Esophagus squamous epithelium (tissue), 5 donors: ENCODE measurements around the gene NUPR1. TPM values are rescaled to one million over a fixed set of nuclear protein-coding genes. Genes with fewer than 3 reads are reported as not detected.
A peak's percentile ranks its signal among the peaks of the same experiment; 100 is the strongest.

Experiments
- DNase-seq: peaks from one replicate; lab custom pipeline; 2025; lab: John Stamatoyannopoulos, UW
- H3K27ac ChIP-seq, 4 donors: fragments of 200-600 bp; sonication (generic); one replicate each; pipeline ENCODE4 v1.5.1; 2016 to 2019; ENCODE audit warnings: mild to moderate bottlenecking in 1 of 4
- H3K27me3 ChIP-seq, 4 donors: fragments of 200-600 bp; sonication (generic); 1 replicate in 3 of 4; 2 replicates in 1 of 4; pipeline versions ENCODE4 v1.5.1 to v1.6.0; 2017 to 2021; ENCODE audit warnings: antibody characterized with exemption in 1 of 4
- H3K36me3 ChIP-seq, 3 donors: fragments of 200-600 bp; sonication (generic); one replicate each; pipeline ENCODE4 v1.5.1; 2016 to 2019
- H3K4me1 ChIP-seq, 3 donors: fragments of 200-600 bp; sonication (generic); one replicate each; pipeline ENCODE4 v1.5.1; 2017 to 2019
- H3K4me3 ChIP-seq, 4 donors: fragments of 200-600 bp; sonication (generic); 1 replicate in 3 of 4; 2 replicates in 1 of 4; pipeline ENCODE4 v1.5.1; 2016 to 2019; ENCODE audit warnings: mild to moderate bottlenecking in 2 of 4, moderate library complexity in 1 of 4
- H3K9me3 ChIP-seq, 3 donors: fragments of 200-600 bp; sonication (generic); one replicate each; pipeline ENCODE4 v1.5.1; 2016 to 2019
- POLR2A ChIP-seq, 4 donors: fragments of 450-650 bp; IDR thresholded peaks; one replicate each; pipeline ENCODE4 v1.6.1; 2017; ENCODE audit warnings: antibody characterized with exemption in 4 of 4, mild to moderate bottlenecking in 4 of 4, moderate library complexity in 3 of 4
- WGBS, 2 donors: methylation state at CpG; one replicate each; pipeline ENCODE4 v1.1.5; 2018; 5-methylcytosine and 5-hydroxymethylcytosine counted together
- intact Hi-C: fragments of 100-400 bp; cut with DNase I; formaldehyde crosslinking; loops from one replicate; pipeline ENCODE4 v1.15.0; 2022
- total RNA-seq, 4 donors: library from RNA; depleted of rRNA; stranded (reverse); fragments of >200 nt; gene quantifications; one replicate each; pipeline ENCODE4 v1.1.0, GENCODE V29; 2016
- TF ChIP-seq, protein P1 (sequence below), 6 experiments: fragments of 450-650 bp in 4 of 6; fragments of 200-600 bp in 2 of 6; sonication (generic) in 2 of 6; IDR thresholded peaks; one replicate each; pipeline ENCODE4 v1.5.1; 2016 to 2019; ENCODE audit warnings: antibody characterized with exemption in 6 of 6, mild to moderate bottlenecking in 4 of 6, moderate library complexity in 4 of 6
- donor health status: DM: yes; HTN: yes; CAD: no.

Gene NUPR1
- total RNA-seq, 4 donors from 2014 or later: 5.2 to 21.4 (median 15.0) TPM

- Histone ChIP-seq H3K36me3 (no peaks in the 10 kb centered on the region), H3K4me3 (no peak overlapping the region), H3K27ac (no peak overlapping the region), H3K9me3 (no peaks in the 10 kb centered on the region), H3K4me1 (peaks cover 0 to 25% (median 5%) of the 10 kb centered on the region in 3 donors), H3K27me3 (no peaks in the 10 kb centered on the region)
- intact Hi-C loops: no loop called here
- TF ChIP-seq POLR2A (IDR thresholded peaks at IDR 0.05): no peak
- TF ChIP-seq, protein P1, sequence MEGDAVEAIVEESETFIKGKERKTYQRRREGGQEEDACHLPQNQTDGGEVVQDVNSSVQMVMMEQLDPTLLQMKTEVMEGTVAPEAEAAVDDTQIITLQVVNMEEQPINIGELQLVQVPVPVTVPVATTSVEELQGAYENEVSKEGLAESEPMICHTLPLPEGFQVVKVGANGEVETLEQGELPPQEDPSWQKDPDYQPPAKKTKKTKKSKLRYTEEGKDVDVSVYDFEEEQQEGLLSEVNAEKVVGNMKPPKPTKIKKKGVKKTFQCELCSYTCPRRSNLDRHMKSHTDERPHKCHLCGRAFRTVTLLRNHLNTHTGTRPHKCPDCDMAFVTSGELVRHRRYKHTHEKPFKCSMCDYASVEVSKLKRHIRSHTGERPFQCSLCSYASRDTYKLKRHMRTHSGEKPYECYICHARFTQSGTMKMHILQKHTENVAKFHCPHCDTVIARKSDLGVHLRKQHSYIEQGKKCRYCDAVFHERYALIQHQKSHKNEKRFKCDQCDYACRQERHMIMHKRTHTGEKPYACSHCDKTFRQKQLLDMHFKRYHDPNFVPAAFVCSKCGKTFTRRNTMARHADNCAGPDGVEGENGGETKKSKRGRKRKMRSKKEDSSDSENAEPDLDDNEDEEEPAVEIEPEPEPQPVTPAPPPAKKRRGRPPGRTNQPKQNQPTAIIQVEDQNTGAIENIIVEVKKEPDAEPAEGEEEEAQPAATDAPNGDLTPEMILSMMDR (IDR thresholded peaks at IDR 0.05): no peak
- DNase-seq: no peak
- whole genome bisulfite sequencing, 2 donors: 82 to 89% methylated on average over 9 of the region's 9 CpGs
Measured at GRCh38 chr16:28497386-28497785, 41.4 kb downstream of the NUPR1 start.

GRCh38 chr16:28496844-28497243 lies 41.9 kb downstream of the NUPR1 start:
- H3K27ac ChIP-seq: no peak overlapping the region
- 83 to 90% methylated on average over 15 to 19 of the region's 19 CpGs for WGBS, 2 donors
- no peaks in the 10 kb centered on the region for H3K9me3 ChIP-seq
- peaks cover 0 to 27% (median 5%) of the 10 kb centered on the region in 3 donors for H3K4me1 ChIP-seq
- H3K27me3 ChIP-seq: no peaks in the 10 kb centered on the region
- no peak for TF ChIP-seq POLR2A (IDR thresholded peaks at IDR 0.05)
- TF ChIP-seq, protein P1 (IDR thresholded peaks at IDR 0.05): no peak
- no peak for DNase-seq
- no peaks in the 10 kb centered on the region for H3K36me3 ChIP-seq
- no peak overlapping the region for H3K4me3 ChIP-seq
- intact Hi-C loops: no loop called here

DNA sequence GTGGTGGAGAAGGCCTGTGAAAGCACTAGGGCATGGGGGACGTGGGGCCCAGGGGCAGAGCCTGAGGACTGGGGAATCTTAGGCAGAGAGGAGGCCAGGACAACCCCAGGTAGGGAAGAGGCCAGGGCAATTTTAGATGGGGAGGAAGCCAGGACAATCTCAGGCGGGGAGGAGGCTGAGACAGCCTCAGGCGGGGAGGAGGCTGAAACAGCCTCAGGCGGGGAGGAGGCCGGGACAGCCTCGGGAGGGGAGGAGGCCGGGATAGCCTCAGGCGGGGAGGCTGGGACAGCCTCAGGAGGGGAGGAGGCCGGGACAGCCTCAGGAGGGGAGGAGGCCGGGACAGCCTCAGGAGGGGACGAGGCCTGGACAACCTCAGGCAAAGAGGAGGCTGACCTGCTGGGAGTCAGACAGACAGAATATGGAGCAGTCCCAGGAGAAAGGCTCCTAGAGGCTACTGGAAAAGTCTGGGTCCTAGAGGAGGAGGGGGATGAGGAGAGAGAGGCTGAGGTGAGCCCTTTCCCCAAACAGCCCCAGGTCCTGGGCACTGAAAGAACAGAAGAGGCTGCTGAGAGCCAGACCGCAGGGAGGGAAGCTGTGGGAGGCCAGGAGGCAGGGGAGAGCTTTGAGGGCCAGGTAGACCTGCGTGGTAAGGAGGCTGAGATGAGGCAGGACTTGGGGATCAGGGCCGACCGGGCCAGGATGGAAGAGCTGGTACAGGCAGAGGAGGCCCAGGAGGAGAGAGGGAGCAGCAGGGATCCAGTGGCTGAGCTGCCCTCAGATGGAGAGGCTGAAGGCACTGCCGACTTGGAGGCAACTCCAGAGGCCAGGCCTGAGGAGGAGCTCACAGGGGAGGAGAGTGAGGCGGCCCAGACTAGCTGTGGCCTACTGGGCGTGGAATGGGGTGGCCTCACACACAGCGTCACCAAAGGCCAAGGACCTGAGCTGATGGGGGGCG lies 42.7 kb downstream of the NUPR1 start:
- H3K4me3 ChIP-seq: peak overlapping the region in 1 of 4 donors; percentile 31
- no peaks in the 10 kb centered on the region for H3K36me3 ChIP-seq
- WGBS, 2 donors: 88% methylated on average over 14 to 17 of the region's 20 CpGs
- intact Hi-C loops: no loop called here
- no peak for DNase-seq
- peaks cover 0 to 31% (median 5%) of the 10 kb centered on the region in 3 donors for H3K4me1 ChIP-seq
- H3K27ac ChIP-seq: peak overlapping the region in 1 of 4 donors; percentile 96
- H3K27me3 ChIP-seq: no peaks in the 10 kb centered on the region
- TF ChIP-seq, protein P1 (IDR thresholded peaks at IDR 0.05): no peak
- no peak for TF ChIP-seq POLR2A (IDR thresholded peaks at IDR 0.05)
- H3K9me3 ChIP-seq: no peaks in the 10 kb centered on the region

DNA sequence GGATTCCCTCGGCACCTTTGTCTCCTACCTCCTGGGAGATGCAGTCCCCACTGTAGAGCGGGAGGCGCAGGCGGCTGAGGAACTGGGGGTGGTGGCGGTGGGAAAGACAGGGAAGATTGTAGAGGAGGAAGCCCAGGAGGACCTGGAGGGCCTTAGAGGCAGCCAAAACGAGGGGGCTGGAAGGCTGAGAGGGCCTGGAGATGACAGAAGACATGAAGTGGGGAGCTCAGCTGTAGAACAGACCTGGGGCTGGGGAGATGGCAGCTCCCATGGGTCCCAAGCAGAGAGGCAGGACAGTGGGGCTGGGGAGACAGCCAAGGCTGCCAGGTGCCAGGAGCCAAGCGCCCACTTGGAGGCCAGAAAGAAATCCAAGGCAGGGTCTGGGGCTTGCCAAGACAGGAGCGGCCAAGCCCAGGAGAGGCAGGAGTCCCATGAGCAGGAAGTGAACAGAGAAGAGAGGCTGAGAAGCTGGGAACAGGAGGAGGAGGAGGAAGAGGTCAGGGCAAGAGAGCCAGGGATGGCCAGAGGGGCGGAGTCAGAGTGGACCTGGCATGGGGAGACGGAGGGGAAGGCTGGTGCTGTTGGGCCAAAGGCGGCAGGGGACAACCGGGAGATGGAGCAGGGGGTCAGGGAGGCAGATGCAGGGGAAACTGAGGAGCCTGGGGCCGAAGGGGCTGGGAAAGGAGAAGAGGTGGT lies 43.5 kb downstream of the NUPR1 start:
- intact Hi-C loops: no loop called here
- no peak for TF ChIP-seq POLR2A (IDR thresholded peaks at IDR 0.05)
- TF ChIP-seq, protein P1 (IDR thresholded peaks at IDR 0.05): no peak
- 68 to 78% methylated on average over 8 to 9 of the region's 13 CpGs for WGBS, 2 donors
- Histone ChIP-seq H3K4me1 (peaks cover 0 to 39% (median 10%) of the 10 kb centered on the region in 3 donors), H3K4me3 (peak overlapping the region in 3 of 4 donors; percentile 9 to 43 (median 31)), H3K27ac (peak overlapping the region; percentile 42 to 96 (median 64)), H3K27me3 (no peaks in the 10 kb centered on the region), H3K9me3 (no peaks in the 10 kb centered on the region), H3K36me3 (no peaks in the 10 kb centered on the region)
- DNase-seq: no peak
